ENCODE data around the gene CBFA2T3. TPM values are rescaled to one million over a fixed set of nuclear protein-coding genes. Genes with fewer than 3 reads are reported as not detected.
"Not testable (repeated sequence)": the region's sequence is repeated elsewhere in the genome, so short reads cannot be mapped to it uniquely, and the experiment has no call there.

The CBFA2T3 gene
- total RNA-seq, 1 experiment from 2014 or later, result not detected

- DNase-seq (ENCODE audit: low read depth), result no peak
Observed at GRCh38 chr16:89013111-89013510, 36.1 kb upstream of the CBFA2T3 start.

- no peak for DNase-seq (ENCODE audit: low read depth)
Observed at GRCh38 chr16:89012622-89012995, 35.6 kb upstream of the CBFA2T3 start.

GRCh38 chr16:89011909-89012621 lies 35.1 kb upstream of the CBFA2T3 start:
- DNase-seq (ENCODE audit: low read depth), result no peak

GRCh38 chr16:89010210-89010925 lies 33.4 kb upstream of the CBFA2T3 start:
- no peak for DNase-seq (ENCODE audit: low read depth)

- DNase-seq (ENCODE audit: low read depth), result no peak
Observed at GRCh38 chr16:89009343-89010209, 32.6 kb upstream of the CBFA2T3 start.

- DNase-seq (ENCODE audit: low read depth), result not testable (repeated sequence)
Observed at GRCh38 chr16:89008796-89009195, 31.8 kb upstream of the CBFA2T3 start.

GRCh38 chr16:89007371-89008249 lies 30.6 kb upstream of the CBFA2T3 start:
- DNase-seq (ENCODE audit: low read depth), result no peak

- no peak for DNase-seq (ENCODE audit: low read depth)
Observed at GRCh38 chr16:89006036-89006752, 29.2 kb upstream of the CBFA2T3 start.

- no peak for DNase-seq (ENCODE audit: low read depth)
Observed at GRCh38 chr16:89005201-89006035, 28.4 kb upstream of the CBFA2T3 start.

- no peak for DNase-seq (ENCODE audit: low read depth)
Observed at GRCh38 chr16:89004209-89004831, 27.3 kb upstream of the CBFA2T3 start.

GRCh38 chr16:89003831-89004208 lies 26.8 kb upstream of the CBFA2T3 start:
- no peak for DNase-seq (ENCODE audit: low read depth)

- DNase-seq (ENCODE audit: low read depth), result no peak
Observed at GRCh38 chr16:89002851-89003830, 26.1 kb upstream of the CBFA2T3 start.

- not testable (repeated sequence) for DNase-seq (ENCODE audit: low read depth)
Observed at GRCh38 chr16:89002081-89002480, 25.1 kb upstream of the CBFA2T3 start.

GRCh38 chr16:89001117-89002027 lies 24.4 kb upstream of the CBFA2T3 start:
- no peak for DNase-seq (ENCODE audit: low read depth)

GRCh38 chr16:89000207-89000959 lies 23.4 kb upstream of the CBFA2T3 start:
- no peak for DNase-seq (ENCODE audit: low read depth)

- no peak for DNase-seq (ENCODE audit: low read depth)
Observed at GRCh38 chr16:88999457-89000206, 22.6 kb upstream of the CBFA2T3 start.

All from M059J (cell line).